Cortex of kidney (tissue), 1 donor: ENCODE data around the gene TRPV5.

Source experiments
- DNase-seq: peaks from one replicate; lab custom pipeline; 2025; lab: John Stamatoyannopoulos, UW

The TRPV5 gene

GRCh38 chr7:142886866-142887265, 46.7 kb downstream of the TRPV5 start:
- DNase-seq, result no peak

- no peak for DNase-seq
These were observed 48.0 kb downstream of the TRPV5 start, which contains the start of gene TRPV6 for GRCh38 chr7:142885311-142886230. Gene TRPV6 (minus strand): TSS chr7:142885745.

DNA sequence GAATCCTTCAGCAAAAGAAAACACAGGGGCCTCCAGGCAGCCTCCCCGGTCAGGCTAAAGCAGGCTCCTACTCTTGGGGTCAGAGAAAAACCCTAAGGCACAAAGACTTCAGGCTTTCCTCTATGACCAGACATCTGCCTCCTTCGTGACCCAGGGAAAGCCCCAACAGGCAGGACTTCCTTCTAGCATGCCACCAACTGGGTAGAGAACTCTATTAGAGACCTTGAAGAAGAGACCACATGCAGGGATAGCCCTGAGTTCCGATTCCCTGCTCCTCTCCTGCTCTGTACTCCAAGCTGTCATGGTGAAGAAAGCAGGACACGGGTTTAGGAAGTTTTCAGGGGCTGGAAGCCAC, 49.3 kb downstream of the TRPV5 start:
- no peak for DNase-seq

- DNase-seq, result no peak
These were observed 49.8 kb downstream of the TRPV5 start for GRCh38 chr7:142883571-142884285.

DNA sequence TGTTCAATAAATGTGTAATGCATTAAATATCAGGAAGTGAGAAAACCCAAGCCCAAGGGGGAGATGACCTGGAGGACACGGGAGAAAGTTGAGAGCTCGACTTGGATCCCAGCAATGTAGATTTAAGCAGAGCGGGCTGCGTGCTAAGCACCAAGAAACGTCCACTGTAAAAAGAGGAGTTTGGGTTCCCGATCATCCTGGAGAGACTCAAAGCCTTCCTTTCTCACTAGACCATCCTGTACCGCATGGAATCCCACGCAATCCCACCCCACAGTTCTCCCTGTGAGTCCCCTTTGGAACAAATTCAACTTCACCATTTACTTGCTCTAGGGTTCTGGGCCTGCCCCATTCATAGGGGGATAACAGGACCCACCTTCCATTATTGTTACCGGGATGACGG, 50.4 kb downstream of the TRPV5 start:
- DNase-seq, result no peak

GRCh38 chr7:142882338-142882678, 51.2 kb downstream of the TRPV5 start:
- DNase-seq, result no peak

DNA sequence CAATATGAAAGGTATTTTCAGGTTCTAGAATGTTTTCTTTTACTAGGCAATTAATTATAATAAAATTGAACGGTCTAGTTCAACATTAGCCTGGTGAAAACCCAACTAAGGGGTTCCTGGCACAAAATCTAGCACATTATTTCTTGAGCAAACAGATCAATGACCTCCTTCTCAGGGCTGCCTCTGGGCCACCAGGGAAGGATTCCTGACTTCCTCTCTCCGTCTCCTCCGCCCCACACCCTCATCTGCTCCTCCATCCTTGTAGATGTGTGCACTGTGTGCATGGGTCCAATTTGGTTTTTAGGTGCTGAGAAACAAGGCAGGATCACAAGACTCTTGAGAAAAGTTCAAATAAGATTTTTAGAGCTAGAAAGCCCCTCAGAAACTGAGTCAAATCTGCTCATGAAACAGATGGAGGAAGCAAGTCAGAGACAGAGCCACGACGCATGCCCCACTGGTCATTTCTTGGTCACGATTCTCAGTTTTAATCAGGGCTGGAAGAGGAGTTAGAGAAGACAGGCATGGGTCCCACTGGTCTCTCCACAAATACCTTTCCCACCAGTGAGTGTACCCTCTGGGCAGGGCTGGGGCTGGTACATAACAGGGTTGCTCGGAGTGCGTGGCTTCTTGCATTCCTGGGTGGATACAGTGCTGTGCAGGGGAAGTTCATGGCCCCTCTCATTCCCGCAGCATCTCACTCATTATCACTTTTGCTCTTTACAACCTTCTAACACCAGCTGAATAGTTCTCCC, 51.8 kb downstream of the TRPV5 start:
- no peak for DNase-seq

GRCh38 chr7:142880876-142881505, 52.6 kb downstream of the TRPV5 start:
- no peak for DNase-seq

GRCh38 chr7:142879060-142879459, 54.5 kb downstream of the TRPV5 start:
- DNase-seq, result no peak

GRCh38 chr7:142878315-142878714, 55.2 kb downstream of the TRPV5 start:
- no peak for DNase-seq

GRCh38 chr7:142876991-142877910, 56.3 kb downstream of the TRPV5 start:
- DNase-seq, result no peak

GRCh38 chr7:142876236-142876960, 57.1 kb downstream of the TRPV5 start:
- no peak for DNase-seq

DNA sequence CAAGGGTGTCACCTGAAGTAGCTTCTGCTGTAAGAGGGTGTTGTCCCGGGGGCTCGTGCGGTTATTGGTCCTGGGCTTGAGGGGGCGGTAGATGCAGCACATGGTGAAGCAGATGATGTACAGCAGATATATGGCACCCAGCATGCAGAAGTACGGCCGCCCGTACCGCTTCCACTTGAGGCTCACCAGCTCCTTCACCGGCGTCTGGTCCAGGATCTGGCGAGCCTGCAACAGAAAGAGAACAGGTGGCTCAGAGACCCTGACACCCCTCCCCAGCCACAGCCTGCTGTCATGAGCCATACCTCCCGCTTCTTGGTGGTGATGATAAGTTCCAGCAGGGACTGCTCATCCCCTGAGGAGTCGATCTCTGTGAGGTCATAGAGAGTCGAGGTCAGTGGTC, 58.1 kb downstream of the TRPV5 start:
- DNase-seq, result no peak

DNA sequence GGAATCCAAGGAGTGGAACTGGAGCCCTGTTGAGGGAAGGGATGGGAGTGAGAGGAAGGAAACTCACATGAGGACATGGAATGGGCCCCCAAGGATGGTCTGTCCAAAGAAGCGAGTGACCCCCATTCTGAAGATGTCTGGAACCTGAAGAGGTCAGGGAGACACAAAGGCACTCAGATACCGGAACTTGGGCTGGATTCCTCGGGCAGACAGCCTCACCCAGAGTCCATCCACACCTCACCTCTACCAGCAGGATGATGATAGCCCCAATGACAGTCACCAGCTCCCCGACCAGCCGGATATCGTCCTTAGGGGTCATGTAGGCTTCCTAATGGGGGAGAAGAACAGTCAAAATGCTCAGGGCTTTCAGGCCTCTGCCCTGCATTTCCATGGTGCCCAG, 58.7 kb downstream of the TRPV5 start:
- DNase-seq, result no peak

GRCh38 chr7:142874409-142874808, 59.1 kb downstream of the TRPV5 start:
- no peak for DNase-seq

DNA sequence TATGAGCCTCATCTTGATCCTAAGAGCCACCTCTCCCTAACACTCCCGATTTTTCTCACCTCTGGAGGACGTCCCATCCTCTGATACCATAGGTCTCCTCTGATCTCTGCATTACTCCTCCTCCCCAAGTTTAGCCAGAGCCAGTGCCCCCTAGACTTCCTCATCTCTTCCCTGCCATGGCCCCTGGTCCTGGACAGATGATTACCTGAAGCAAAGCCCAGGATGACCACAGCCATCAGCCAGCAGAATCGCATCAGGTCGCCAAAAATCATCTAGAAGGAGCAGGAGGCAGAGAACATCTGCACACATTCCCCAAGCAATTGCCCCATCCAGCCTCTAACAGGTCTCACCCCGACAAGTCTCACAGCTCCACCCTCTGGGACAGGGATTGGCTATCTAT, 59.7 kb downstream of the TRPV5 start:
- DNase-seq, result no peak

- DNase-seq, result no peak
These were observed 60.2 kb downstream of the TRPV5 start for GRCh38 chr7:142873281-142873784.

GRCh38 chr7:142872106-142872675, 61.4 kb downstream of the TRPV5 start:
- DNase-seq, result no peak

- DNase-seq, result no peak
These were observed 62.1 kb downstream of the TRPV5 start for GRCh38 chr7:142871260-142872105.
